GM06990 (cell line): ENCODE results near the gene AXIN1.
A peak's percentile ranks its signal among the peaks of the same experiment; 100 is the strongest.

ENCODE experiments used
- DNase-seq: peaks from one replicate; pipeline ENCODE4 v3.0.0-alpha.2; 2011; ENCODE audit not compliant: insufficient read length; ENCODE audit errors: extremely low read depth
- H3K27me3 ChIP-seq: replicated peaks from 2 replicates; pipeline ENCODE4 v1.6.0; 2011; ENCODE audit warnings: low read length; ENCODE audit not compliant: control insufficient read depth, insufficient read depth
- H3K36me3 ChIP-seq: 2 replicates; pipeline ENCODE4 v1.5.1; 2011; ENCODE audit warnings: low read length; ENCODE audit not compliant: control insufficient read depth, insufficient read depth
- H3K4me3 ChIP-seq: replicated peaks from 2 replicates; pipeline ENCODE4 v1.5.1; 2011; ENCODE audit warnings: low read depth, mild to moderate bottlenecking, control low read depth, low read length
- TF ChIP-seq, protein P1 (sequence below): IDR thresholded peaks from 2 replicates; pipeline ENCODE4 v1.5.1; 2011; ENCODE audit warnings: low read length, control low read depth, mild to moderate bottlenecking, inconsistent platforms; ENCODE audit not compliant: insufficient read depth, poor library complexity, severe bottlenecking

The AXIN1 gene, protein sequence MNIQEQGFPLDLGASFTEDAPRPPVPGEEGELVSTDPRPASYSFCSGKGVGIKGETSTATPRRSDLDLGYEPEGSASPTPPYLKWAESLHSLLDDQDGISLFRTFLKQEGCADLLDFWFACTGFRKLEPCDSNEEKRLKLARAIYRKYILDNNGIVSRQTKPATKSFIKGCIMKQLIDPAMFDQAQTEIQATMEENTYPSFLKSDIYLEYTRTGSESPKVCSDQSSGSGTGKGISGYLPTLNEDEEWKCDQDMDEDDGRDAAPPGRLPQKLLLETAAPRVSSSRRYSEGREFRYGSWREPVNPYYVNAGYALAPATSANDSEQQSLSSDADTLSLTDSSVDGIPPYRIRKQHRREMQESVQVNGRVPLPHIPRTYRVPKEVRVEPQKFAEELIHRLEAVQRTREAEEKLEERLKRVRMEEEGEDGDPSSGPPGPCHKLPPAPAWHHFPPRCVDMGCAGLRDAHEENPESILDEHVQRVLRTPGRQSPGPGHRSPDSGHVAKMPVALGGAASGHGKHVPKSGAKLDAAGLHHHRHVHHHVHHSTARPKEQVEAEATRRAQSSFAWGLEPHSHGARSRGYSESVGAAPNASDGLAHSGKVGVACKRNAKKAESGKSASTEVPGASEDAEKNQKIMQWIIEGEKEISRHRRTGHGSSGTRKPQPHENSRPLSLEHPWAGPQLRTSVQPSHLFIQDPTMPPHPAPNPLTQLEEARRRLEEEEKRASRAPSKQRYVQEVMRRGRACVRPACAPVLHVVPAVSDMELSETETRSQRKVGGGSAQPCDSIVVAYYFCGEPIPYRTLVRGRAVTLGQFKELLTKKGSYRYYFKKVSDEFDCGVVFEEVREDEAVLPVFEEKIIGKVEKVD

DNA sequence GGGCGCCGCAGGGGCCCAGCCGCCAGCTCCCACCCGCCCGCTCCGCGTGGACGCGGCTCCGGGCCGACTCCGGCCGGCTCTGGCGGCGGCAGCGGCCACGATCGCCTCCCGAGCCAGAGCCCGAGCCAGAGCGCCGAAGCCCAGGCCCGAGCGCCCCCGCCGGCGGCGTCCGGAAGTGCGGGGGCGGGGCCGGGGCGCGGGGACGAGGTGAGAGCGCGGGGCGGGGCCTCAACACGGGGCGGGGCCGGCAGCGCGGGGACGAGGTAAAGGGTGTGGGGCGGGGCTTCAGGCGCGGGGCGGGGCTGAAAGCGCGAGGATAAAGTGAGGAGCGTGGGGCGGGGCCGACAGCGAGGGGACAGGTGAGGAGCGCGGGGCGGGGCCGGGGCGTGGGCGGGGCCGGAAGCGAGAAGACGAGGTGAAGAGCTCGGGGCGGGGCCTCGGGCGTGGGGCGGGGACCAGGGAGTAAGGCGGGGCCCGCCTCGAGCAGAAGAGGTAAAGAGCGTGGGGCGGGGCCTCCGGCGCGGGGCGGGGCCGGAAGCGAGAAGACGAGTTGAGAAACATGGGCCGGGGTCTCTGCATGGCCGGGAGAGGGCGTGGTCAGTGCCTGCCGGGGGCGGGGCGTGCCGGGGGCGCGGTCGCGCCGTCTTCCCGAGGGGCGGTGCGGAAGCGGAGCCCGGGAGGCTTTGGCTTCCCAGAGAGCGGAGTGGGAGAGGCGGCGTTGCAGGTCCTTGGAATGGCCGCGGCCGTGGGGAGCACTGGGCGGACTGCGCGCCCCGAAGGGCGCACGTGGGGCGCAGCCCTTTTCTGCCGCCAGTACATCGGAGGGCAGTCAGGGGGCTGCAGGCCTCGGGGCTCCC, at the start of gene AXIN1:
Gene AXIN1 (minus strand): TSS at position 177 of the 857 bp plus-strand sequence. CDS start 5,698 bp downstream, outside the sequence.
- no peaks in the 10 kb centered on the region for H3K27me3 ChIP-seq
- no peaks in the 10 kb centered on the region for H3K36me3 ChIP-seq
- TF ChIP-seq, protein P1, sequence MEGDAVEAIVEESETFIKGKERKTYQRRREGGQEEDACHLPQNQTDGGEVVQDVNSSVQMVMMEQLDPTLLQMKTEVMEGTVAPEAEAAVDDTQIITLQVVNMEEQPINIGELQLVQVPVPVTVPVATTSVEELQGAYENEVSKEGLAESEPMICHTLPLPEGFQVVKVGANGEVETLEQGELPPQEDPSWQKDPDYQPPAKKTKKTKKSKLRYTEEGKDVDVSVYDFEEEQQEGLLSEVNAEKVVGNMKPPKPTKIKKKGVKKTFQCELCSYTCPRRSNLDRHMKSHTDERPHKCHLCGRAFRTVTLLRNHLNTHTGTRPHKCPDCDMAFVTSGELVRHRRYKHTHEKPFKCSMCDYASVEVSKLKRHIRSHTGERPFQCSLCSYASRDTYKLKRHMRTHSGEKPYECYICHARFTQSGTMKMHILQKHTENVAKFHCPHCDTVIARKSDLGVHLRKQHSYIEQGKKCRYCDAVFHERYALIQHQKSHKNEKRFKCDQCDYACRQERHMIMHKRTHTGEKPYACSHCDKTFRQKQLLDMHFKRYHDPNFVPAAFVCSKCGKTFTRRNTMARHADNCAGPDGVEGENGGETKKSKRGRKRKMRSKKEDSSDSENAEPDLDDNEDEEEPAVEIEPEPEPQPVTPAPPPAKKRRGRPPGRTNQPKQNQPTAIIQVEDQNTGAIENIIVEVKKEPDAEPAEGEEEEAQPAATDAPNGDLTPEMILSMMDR: no peak
- H3K4me3 ChIP-seq: peak within 1 kb of the TSS; percentile 77
- DNase-seq: peak; percentile 97

DNA sequence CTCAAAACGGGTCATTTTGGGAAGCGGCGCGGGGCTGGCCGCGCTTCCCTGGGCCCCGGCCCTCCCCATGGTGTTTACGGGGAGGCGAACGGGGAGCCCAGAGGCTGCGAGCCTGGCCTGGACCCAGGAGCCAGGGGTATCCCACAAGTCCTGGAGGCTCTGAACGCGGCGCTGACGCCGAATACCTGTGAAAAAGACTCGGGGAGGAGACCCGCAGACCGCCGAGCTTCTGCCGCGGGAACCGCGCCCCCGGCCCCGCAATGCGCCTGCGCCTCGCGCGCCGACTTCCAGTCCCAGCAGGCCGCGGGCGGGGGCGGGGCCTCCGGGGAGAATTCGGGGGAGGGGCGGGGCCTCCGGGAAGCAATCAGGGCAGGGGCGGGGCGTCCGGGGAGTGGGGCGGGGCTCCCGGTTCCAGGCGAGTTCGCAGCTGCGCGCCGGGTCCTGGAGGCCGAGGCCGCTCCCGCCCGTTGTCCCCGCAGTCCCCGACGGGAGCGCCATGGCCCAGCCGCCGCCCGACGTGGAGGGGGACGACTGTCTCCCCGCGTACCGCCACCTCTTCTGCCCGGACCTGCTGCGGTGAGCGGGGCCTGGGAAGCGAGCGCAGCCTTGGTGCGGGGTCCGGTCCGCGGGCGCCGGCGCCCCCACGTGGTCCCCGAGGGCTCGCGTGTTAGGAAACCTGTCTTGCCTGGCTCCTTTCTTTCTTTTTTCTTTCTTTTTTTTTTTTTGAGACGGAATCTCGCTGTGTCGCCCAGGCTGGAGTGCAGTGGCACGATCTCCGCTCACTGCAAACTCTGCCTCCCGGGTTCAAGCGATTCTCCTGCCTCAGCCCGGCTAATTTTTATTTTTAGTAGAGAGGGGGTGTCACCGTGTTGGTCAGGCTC, 49.2 kb upstream of the AXIN1 start, which contains the start of gene DECR2:
Gene DECR2 (plus strand): TSS at position 418 of the 881 bp plus-strand sequence. CDS start 79 bp downstream, at position 497.
- Histone ChIP-seq H3K4me3 (peak within 1 kb of the TSS; percentile 93), H3K27me3 (no peaks in the 10 kb centered on the region), H3K36me3 (no peaks in the 10 kb centered on the region; the same call in none of the 2 replicates)
- TF ChIP-seq, protein P1: peak; percentile 58
- peak; percentile 93 for DNase-seq

DNA sequence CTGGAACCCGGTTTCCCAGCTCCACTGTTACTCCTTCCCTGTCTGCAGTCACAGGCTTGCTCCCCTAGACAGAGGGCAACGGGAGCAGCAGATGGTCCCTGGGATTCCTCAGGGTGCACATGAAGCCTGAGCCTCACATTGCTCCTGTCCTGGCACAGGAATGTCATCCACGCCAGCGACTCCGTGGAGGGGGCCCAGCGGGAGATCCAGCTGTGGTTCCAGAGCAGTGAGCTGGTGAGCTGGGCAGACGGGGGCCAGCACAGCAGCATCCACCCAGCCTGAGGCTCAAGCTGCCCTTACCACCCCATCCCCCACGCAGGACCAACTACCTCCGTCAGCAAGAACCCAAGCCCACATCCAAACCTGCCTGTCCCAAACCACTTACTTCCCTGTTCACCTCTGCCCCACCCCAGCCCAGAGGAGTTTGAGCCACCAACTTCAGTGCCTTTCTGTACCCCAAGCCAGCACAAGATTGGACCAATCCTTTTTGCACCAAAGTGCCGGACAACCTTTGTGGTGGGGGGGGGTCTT, 47.6 kb upstream of the AXIN1 start:
- H3K27me3 ChIP-seq: no peaks in the 10 kb centered on the region
- peak overlapping the region; percentile 93 for H3K4me3 ChIP-seq
- TF ChIP-seq, protein P1: no peak

DNA sequence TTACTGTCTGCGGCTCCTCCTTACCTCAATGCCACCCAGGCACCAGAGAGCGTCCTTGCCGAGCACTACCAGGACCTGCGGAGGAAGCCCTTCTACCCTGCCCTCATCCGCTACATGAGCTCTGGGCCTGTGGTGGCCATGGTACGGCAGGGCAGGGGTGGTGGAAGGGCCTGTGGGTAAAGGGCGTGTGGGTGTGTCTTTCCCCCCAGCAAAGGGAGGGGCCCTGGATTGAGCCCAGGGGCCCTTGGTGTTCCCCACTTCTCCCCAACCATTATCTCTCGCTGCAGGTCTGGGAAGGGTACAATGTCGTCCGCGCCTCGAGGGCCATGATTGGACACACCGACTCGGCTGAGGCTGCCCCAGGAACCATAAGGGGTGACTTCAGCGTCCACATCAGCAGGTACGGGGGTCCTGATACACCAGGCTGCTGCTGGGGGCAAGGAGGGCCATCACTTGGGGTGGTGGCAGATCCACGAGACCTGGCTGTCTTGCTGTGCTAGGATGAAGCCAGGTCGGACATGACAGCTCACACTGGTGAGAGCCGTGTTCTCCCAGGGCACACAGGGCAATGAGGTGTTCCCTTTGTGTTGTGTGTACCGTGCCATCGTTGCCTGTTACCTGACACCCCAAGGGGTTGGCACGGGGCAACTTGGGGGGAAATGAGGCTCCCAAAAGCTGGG, 47.0 kb upstream of the AXIN1 start:
- no peak overlapping the region for H3K4me3 ChIP-seq
- no peak for DNase-seq
- no peaks in the 10 kb centered on the region; the same call in none of the 2 replicates for H3K36me3 ChIP-seq
- H3K27me3 ChIP-seq: no peaks in the 10 kb centered on the region
- TF ChIP-seq, protein P1: no peak

More for the DNA sequence above, 47.6 kb upstream of the AXIN1 start:
- no peak for DNase-seq
- no peaks in the 10 kb centered on the region; the same call in none of the 2 replicates for H3K36me3 ChIP-seq
